ENCODE measurements around the gene SEPTIN12.
A peak's percentile ranks its signal among the peaks of the same experiment; 100 is the strongest.

Gene SEPTIN12

GRCh38 chr16:4772351-4772750 is 15.8 kb downstream of the SEPTIN12 start:
- TF ChIP-seq CTCF (conservative IDR thresholded peaks at IDR 0.05; ENCODE audit: low read depth, low read length) = no peak
- no peak for DNase-seq (ENCODE audit: low read depth)
- no peak overlapping the region for H3K4me3 ChIP-seq (ENCODE audit: low read length)

GRCh38 chr16:4771646-4772045 is 16.5 kb downstream of the SEPTIN12 start:
- no peak for DNase-seq (ENCODE audit: low read depth)

GRCh38 chr16:4769306-4769638 is 18.9 kb downstream of the SEPTIN12 start:
- no peak for TF ChIP-seq CTCF (conservative IDR thresholded peaks at IDR 0.05; ENCODE audit: low read depth, low read length)
- no peak for DNase-seq (ENCODE audit: low read depth)
- peak overlapping the region; percentile 71 for H3K4me3 ChIP-seq (ENCODE audit: low read length)

More at GRCh38 chr16:4771646-4772045, 16.5 kb downstream of the SEPTIN12 start:
- no peak overlapping the region for H3K4me3 ChIP-seq (ENCODE audit: low read length)
- TF ChIP-seq CTCF (conservative IDR thresholded peaks at IDR 0.05; ENCODE audit: low read depth, low read length) = no peak

GRCh38 chr16:4768549-4769305 is 19.4 kb downstream of the SEPTIN12 start:
- peak; percentile 70 for DNase-seq (ENCODE audit: low read depth)
- no peak for TF ChIP-seq CTCF (conservative IDR thresholded peaks at IDR 0.05; ENCODE audit: low read depth, low read length)
- H3K4me3 ChIP-seq (ENCODE audit: low read length) = peak overlapping the region; percentile 71

- no peak for TF ChIP-seq CTCF (conservative IDR thresholded peaks at IDR 0.05; ENCODE audit: low read depth, low read length)
- DNase-seq (ENCODE audit: low read depth) = no peak
- H3K4me3 ChIP-seq (ENCODE audit: low read length) = peak overlapping the region; percentile 71
Measured at GRCh38 chr16:4767872-4768548, 20.1 kb downstream of the SEPTIN12 start.

GRCh38 chr16:4766875-4767628 is 21.1 kb downstream of the SEPTIN12 start, which contains the start of gene ZNF500:
Gene ZNF500 (minus strand): TSS chr16:4767162. CDS start chr16:4765978, 1,184 bp downstream.
- DNase-seq (ENCODE audit: low read depth) = peak; percentile 86
- no peak for TF ChIP-seq CTCF (conservative IDR thresholded peaks at IDR 0.05; ENCODE audit: low read depth, low read length)
- H3K4me3 ChIP-seq (ENCODE audit: low read length) = peak within 1 kb of the TSS; percentile 85

All from retinal pigment epithelial cell (primary cell).